HAP-1 (cell line): Measurements from ENCODE around the gene CCDC183.
"Not testable (repeated sequence)": the region's sequence is repeated elsewhere in the genome, so short reads cannot be mapped to it uniquely, and the experiment has no call there.

Source experiments
- DNase-seq, 2 experiments: peaks; one replicate each; pipeline ENCODE4 v3.0.0-alpha.2; 2016 to 2020; ENCODE audit warnings: low spot score in 2 of 2
- H3K27me3 ChIP-seq: fragments of 250-450 bp; sonication (Bioruptor Pico); 2 replicates; pipeline ENCODE4 v1.5.1; 2020; ENCODE audit warnings: low read depth, mild to moderate bottlenecking, moderate library complexity
- H3K36me3 ChIP-seq: fragments of 250-450 bp; sonication (Bioruptor Pico); replicated peaks from 2 replicates; pipeline ENCODE4 v1.5.1; 2020; ENCODE audit warnings: mild to moderate bottlenecking
- H3K4me1 ChIP-seq: fragments of 250-450 bp; sonication (Bioruptor Pico); 2 replicates; pipeline ENCODE4 v1.5.1; 2020; ENCODE audit warnings: mild to moderate bottlenecking
- H3K4me3 ChIP-seq: fragments of 250-450 bp; sonication (Bioruptor Pico); 2 replicates; pipeline ENCODE4 v1.5.1; 2020; ENCODE audit warnings: mild to moderate bottlenecking, moderate library complexity
- H3K9me3 ChIP-seq: fragments of 250-450 bp; sonication (Bioruptor Pico); 2 replicates; pipeline ENCODE4 v1.5.1; 2020; ENCODE audit warnings: mild to moderate bottlenecking, moderate library complexity
- in situ Hi-C: fragments of 300-500 bp; cut with MboI; formaldehyde crosslinking; loops from 3 replicates; pipeline ENCODE4 v1.14.3; 2020; ENCODE audit warnings: low sequenced_read_pairs, inconsistent platforms, mixed read lengths

The CCDC183 gene

DNA sequence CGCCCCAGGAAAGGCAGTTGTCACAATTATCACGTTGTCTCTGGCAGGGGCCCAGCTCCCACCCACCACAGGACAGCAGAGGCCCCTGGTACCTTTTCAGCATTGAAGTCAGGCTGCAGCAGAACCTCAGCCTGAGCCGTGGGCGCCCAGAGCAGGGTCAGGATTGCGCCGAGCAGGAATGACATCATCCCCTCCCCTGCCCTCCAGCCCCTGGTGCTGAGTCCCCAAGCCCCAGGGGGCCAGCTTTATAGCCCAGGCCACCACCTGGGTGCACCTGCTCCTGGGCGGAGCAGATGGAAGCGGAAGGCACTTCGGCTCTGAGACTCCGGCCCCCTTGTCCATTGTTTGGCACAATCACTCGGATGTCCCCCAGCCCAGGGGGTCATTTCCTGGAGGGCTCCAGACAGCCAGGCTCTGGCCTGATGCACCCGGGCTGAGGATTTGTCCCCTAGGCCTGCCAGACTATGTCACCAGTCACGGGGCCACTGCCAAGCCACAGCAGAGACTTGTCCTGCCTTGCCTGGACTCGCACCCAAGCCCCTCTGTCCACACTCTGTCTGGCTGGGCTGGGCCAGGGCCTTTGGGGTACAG, 31.7 kb upstream of the CCDC183 start, which contains the start of gene LCN15:
TSS of gene LCN15 (minus strand) at position 218 of the 591 bp plus-strand sequence. CDS start at position 188, 30 bp downstream.
- no peak for DNase-seq
- Histone ChIP-seq H3K27me3 (peaks cover 4% of the 10 kb centered on the region), H3K4me1 (peaks cover 6% of the 10 kb centered on the region; the same call in 1 of the 2 replicates), H3K4me3 (no peak within 1 kb of the TSS), H3K9me3 (no peaks in the 10 kb centered on the region), H3K36me3 (no peaks in the 10 kb centered on the region)
- in situ Hi-C loops, result no loop called here

DNA sequence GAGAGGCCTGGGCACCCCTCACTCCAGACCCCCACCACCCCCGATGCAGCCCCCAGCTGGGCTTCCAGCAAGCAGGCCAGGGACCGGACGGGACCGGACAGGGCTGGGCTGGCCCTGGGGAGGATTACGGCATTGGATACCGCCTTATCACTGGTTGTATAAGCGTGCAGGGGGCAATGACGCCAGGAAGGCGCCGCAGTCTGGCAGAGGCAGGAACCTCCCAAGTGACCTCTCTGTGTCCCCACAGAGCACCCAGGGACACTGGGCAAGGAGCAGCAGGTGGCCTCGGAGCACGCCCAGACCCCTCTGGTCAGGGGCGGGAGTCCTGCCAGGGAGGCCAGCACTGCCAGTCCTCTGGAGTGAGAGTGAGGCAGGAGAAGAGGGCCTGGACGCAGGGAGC, 31.1 kb upstream of the CCDC183 start:
- Histone ChIP-seq H3K4me3 (no peak overlapping the region), H3K9me3 (no peaks in the 10 kb centered on the region), H3K27me3 (peaks cover 4% of the 10 kb centered on the region), H3K36me3 (no peaks in the 10 kb centered on the region), H3K4me1 (peaks cover 6% of the 10 kb centered on the region; the same call in 1 of the 2 replicates)
- in situ Hi-C loops, result no loop called here
- no peak for DNase-seq

DNA sequence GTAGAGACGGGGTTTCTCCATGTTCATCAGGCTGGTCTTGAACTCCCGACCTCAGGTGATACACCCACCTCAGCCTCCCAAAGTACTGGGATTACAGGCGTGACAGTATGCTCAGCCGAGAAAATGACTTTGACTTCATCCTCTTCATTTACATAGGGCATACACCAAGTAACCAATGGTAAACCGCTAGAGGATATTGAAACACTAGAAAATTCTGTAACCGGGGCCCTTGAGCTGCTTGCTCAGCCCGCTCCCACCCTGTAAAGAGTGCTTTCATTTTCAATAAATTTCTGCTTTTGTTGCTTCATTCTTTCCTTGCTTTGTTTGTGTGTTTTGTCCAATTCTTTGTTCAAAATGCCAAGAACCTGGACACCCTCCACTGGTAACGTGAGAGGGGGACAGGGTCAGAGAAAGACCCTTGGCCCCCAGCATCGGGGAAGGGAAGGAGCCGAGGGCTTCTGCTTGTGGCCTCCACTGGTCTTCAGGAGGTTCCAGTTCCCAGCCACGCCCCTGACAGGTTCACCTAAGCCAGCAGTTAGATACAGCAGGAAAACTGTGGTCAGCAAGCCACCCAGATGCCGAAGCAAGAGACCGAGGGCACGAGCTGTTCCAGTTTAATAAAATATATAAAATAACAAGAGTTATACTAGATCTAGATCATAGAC, 30.3 kb upstream of the CCDC183 start:
- in situ Hi-C loops, DNase-seq, H3K9me3 ChIP-seq, H3K36me3 ChIP-seq, H3K4me3 ChIP-seq, H3K4me1 ChIP-seq, H3K27me3 ChIP-seq: not testable (repeated sequence)

DNA sequence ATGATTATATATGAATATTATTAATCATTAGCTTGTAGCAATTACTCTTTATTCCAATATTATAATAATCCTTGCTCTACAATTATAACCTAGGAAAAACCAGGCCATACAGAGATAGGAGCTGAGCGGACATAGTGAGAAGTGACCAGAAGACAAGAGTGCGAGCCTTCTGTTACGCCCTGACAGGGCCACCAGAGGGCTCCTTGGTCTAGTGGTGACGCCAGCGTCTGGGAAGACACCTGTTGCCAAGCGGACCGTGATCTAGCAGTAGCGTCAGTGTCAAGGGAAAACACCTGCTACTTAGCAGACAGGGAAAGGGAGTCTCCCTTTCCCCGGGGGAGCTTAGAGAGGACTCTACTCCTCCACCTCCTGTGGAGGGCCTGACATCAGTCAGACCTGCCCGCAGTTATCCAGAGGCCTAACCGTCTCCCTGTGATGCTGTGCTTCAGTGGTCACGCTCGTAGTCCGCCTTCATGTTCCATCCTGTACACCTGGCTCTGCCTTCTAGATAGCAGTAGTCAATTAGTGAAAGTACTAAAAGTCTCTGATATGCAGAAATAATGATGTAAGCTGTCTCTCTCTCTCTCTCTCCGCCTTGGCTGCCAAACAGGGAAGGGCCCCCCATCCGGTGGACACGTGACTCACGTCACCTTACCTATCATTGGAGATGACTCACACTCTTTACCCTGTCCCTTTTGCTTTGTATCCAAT, 29.6 kb upstream of the CCDC183 start:
- H3K36me3 ChIP-seq, H3K4me1 ChIP-seq, in situ Hi-C loops, H3K4me3 ChIP-seq, H3K27me3 ChIP-seq, H3K9me3 ChIP-seq: not testable (repeated sequence)
- DNase-seq, result peak in 1 of 2 experiments; percentile 70

DNA sequence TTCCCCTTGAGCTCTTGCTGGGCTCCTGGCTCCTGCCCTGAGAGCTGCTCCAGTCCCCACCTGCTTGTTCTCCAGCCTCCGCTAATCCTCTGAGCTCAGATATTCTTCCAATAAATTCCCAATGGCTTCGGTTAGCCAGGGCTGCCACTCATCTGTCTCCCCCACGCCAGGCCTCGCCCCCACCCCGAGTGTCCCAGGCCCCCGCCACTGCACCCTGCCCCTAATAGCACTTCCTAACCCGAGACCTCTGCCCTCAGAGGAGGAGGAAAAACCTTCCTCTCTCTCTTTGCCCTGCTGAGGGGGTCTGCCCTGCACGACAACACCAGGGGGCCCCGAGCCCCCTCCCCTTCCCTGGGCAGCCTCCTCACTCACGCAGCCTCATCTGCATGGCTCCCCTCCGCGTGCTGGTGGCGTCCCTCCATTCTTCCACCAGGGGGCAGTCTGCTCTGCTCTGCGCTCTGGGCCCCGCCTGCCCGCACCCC, 26.4 kb upstream of the CCDC183 start:
- peak in 1 of 2 experiments; percentile 81 for DNase-seq
- peaks cover 4% of the 10 kb centered on the region for H3K27me3 ChIP-seq
- no peaks in the 10 kb centered on the region for H3K36me3 ChIP-seq
- H3K4me3 ChIP-seq, result peak overlapping the region; percentile 11; the same call in 1 of the 2 replicates
- in situ Hi-C loops, result no loop called here
- H3K4me1 ChIP-seq, result no peaks in the 10 kb centered on the region
- H3K9me3 ChIP-seq, result no peaks in the 10 kb centered on the region

DNA sequence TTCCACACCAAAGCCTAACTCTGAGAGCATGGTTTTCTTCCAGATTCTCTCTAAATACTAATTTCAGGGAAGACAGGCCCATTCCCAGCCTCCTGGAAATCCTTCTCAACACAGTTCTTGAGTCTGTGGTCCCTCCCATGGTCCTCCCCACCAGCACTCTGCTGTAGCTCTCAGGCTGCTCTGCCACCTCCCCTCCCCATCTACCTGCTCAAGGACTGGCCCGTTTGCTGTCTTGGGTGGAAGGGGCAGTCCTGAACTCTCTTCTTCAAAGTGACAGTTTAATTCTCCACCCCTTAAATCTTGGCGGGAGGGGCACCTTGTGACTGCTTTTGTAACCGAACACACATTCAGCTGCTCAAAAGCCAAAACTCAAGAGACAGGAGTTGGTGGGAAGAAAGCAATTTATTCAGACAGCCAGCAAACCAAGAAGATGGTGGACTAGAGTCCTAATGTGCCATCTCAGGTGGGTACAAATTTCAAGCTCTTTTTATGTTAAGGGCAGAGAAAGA, 24.2 kb upstream of the CCDC183 start:
- H3K27me3 ChIP-seq, result peaks cover 8% of the 10 kb centered on the region
- in situ Hi-C loops, result no loop called here
- no peaks in the 10 kb centered on the region for H3K36me3 ChIP-seq
- no peaks in the 10 kb centered on the region for H3K9me3 ChIP-seq
- no peak overlapping the region for H3K4me3 ChIP-seq
- no peak for DNase-seq
- no peaks in the 10 kb centered on the region for H3K4me1 ChIP-seq

DNA sequence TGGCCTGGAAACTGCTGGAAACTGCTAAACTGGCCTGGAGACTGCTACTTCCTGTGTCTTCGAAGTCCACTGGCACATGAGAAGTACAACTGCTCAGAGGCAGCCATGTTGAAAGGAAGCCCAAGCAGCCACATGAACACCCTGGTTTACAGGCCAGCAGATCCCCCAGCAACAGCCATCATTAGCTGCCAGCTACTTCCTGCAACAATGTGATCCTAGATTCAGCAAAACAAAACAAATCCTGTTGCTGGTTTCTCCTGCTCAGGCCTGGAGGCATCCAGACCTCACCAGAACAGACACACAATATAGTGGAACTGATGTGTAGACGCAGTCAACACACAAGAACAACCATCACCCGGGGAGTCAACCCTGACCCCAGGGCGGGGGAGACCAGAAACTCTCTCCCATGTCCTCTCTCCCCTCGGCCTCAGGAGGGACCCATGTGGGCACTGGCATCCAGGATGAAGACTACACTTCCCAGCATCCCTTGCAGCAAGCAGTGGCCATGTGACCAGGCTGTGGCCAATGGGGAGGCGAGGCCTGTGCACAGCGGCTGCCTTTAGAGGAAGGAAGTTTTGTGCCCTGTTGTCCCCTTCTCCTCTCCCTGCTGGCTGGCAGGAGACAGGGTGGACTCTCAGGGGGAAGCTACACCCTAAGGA, 22.6 kb upstream of the CCDC183 start:
- H3K4me3 ChIP-seq, result no peak overlapping the region
- no peaks in the 10 kb centered on the region for H3K36me3 ChIP-seq
- no peaks in the 10 kb centered on the region for H3K4me1 ChIP-seq
- H3K27me3 ChIP-seq, result peaks cover 11% of the 10 kb centered on the region; the same call in 1 of the 2 replicates
- in situ Hi-C loops, result no loop called here
- no peaks in the 10 kb centered on the region for H3K9me3 ChIP-seq
- DNase-seq, result peak; percentile 29 to 73

DNA sequence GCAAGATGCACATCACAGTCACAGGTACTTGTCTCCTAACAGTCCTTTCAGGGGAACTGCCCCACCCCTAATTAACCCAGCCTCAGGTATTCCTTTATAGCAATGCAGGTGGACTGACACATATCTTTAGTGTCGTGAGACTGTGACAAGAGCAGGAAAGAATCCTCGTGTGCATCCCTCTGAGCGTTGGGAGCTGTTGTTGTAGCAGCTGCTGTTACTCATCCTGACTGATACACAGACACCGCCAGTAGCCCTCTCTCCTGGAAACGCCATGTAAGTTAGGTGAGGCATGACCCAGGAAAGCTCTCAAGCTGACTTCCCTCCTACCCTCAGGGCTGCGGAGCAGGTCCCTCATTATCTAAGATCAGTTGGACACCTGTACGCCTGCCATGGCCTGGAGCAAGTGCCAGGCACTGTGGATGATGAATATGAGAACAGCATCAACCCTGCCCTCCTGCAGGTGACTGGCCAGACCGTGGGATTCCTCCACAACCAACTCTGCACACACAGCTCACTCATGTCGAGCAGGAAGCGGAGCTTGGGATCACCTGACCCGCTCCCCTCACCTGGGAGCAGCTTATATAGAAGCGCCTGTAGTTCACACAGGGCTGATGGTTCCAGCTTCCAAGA, 21.6 kb upstream of the CCDC183 start:
- H3K4me3 ChIP-seq, result no peak overlapping the region
- H3K4me1 ChIP-seq, result no peaks in the 10 kb centered on the region
- no peaks in the 10 kb centered on the region for H3K9me3 ChIP-seq
- in situ Hi-C loops, result loop anchor here (25.0 kb wide), 1 partner anchor 463 kb away; the partner anchor contains the start of genes CYSRT1, RNF224, SLC34A3 and TUBB4B
- DNase-seq, result no peak
- no peaks in the 10 kb centered on the region for H3K36me3 ChIP-seq
- peaks cover 15% of the 10 kb centered on the region for H3K27me3 ChIP-seq

DNA sequence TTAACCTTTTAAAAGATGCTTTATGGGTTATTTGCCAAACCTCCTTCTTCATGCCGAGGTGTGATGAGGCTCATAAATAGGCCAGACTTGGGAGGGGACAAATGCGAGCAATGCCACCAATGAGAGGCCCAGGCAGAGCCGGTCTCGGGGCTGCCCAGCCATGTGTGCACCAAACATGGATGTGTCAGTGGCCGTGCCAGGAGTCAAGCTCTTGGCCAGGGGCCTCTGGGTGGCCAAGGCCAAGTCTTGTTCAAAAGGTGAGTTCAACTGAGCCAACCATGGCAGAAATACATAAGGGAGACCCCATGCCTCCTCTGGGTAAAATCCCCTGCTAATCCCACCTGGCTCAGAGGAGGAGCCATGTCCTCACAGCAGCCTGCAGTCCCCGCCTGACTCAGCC, 20.9 kb upstream of the CCDC183 start:
- Histone ChIP-seq H3K9me3 (no peaks in the 10 kb centered on the region), H3K4me3 (no peak overlapping the region), H3K36me3 (no peaks in the 10 kb centered on the region), H3K4me1 (no peaks in the 10 kb centered on the region), H3K27me3 (peaks cover 20% of the 10 kb centered on the region)
- DNase-seq, result no peak
- in situ Hi-C loops, result loop anchor here (25.0 kb wide), 1 partner anchor 462 kb away; the partner anchor contains the start of genes CYSRT1, RNF224, SLC34A3 and TUBB4B

DNA sequence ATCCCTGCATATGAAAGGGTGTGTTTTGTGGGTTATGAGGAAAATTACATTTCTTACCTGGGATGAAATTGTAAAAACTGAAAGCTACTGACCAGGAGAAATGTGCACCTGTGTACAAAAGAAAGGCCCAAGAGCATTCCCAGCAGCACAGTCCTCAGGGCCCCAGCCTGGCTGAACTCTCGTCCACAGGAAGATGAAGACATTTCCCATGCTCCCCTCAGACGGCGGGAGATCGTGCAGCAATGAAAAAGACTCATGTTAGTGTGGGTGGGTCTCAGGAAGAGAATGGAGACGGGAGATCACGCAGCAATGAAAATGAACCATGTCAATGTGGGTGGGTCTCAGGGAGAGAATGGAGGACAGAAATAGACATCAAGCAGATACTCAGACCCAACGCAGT, 19.2 kb upstream of the CCDC183 start:
- Histone ChIP-seq H3K27me3 (peaks cover 20% of the 10 kb centered on the region), H3K9me3 (no peaks in the 10 kb centered on the region), H3K4me3 (no peak overlapping the region), H3K4me1 (no peaks in the 10 kb centered on the region), H3K36me3 (no peaks in the 10 kb centered on the region)
- in situ Hi-C loops, result loop anchor here (25.0 kb wide), 1 partner anchor 460 kb away; the partner anchor contains the start of genes CYSRT1, RNF224, SLC34A3 and TUBB4B
- DNase-seq, result no peak

DNA sequence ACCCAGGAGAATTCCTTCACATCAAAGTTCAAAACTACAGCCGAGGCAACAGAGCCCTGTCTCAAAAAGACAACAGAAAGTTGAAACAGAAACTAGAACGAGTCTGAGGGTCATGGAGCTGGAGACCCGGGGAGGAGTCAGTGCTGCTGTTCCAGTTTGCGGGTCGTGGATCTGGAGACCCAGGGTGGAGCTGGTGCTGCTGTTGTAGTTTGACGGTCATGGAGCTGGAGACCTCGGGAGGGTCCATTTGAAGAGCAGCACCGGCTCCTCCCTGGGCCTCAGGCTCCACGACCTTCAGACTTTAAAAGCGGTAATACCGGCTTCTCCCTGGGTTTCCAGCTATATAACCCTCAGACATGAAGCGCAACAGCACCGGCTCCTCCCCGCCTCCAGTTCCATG, 18.8 kb upstream of the CCDC183 start:
- H3K9me3 ChIP-seq, result no peaks in the 10 kb centered on the region
- H3K4me3 ChIP-seq, result no peak overlapping the region
- peaks cover 20% of the 10 kb centered on the region for H3K27me3 ChIP-seq
- in situ Hi-C loops, result loop anchor here (25.0 kb wide), 1 partner anchor 460 kb away; the partner anchor contains the start of genes CYSRT1, RNF224, SLC34A3 and TUBB4B
- no peak for DNase-seq
- no peaks in the 10 kb centered on the region for H3K4me1 ChIP-seq
- no peaks in the 10 kb centered on the region for H3K36me3 ChIP-seq

DNA sequence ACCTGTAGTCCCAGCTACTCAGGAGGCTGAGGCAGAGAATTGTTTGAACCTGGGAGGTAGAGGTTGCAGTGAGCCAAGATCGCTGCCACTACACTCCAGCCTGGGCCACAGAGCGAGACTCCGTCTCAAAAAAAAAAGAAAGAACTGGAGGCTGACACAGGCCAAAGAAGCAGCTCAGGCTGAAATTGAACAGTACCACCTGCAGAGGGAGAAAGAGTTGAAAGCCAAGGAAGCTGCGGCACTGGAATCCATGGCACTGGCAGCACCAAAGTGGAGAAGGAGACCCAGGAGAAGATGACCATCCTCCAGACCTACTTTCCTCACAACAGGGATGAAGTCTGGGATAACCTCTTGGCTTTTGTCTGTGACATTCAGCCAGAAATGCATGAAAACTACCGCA, 16.3 kb upstream of the CCDC183 start:
- H3K4me1 ChIP-seq, result no peaks in the 10 kb centered on the region
- H3K9me3 ChIP-seq, result no peaks in the 10 kb centered on the region
- H3K27me3 ChIP-seq, result peaks cover 20% of the 10 kb centered on the region
- H3K4me3 ChIP-seq, result no peak overlapping the region
- in situ Hi-C loops, result loop anchor here (10.0 to 25.0 kb wide), 2 partner anchors 255 to 457 kb away; partner anchors contain the start of genes CYSRT1, FUT7, RNF224 and SLC34A3
- no peaks in the 10 kb centered on the region for H3K36me3 ChIP-seq
- no peak for DNase-seq
